ENCODE results near the gene CCDC149. TPM values are rescaled to one million over a fixed set of nuclear protein-coding genes. Genes with fewer than 3 reads are reported as not detected.

The CCDC149 gene
- total and polyA plus RNA-seq, 2 of the 4 experiments (the other 2 are of a cell fraction) = 6.7 to 7.0 TPM

- Histone ChIP-seq H3K4me1 (ENCODE audit: control insufficient read depth, insufficient read depth, low read length) (peaks cover 2% of the 10 kb centered on the region; the same call in 1 of the 2 replicates), H3K23ac (ENCODE audit: low read depth, low read length) (no peak overlapping the region), H4K5ac (ENCODE audit: low read depth, low read length) (no peak overlapping the region), H3K79me1 (ENCODE audit: low read depth in 1 of 2, low read length in 2 of 2) (no peaks in the 10 kb centered on the region), H2AK9ac (replicated peaks; ENCODE audit: low read depth, low read length, poor library complexity) (no peak overlapping the region), H2BK15ac (ENCODE audit: low read depth, low read length) (no peak overlapping the region), H3K9me3 (ENCODE audit: control insufficient read depth, insufficient read depth, low read length) (no peaks in the 10 kb centered on the region; the same call in 1 of the 2 replicates), H3K4me3 (ENCODE audit: insufficient read depth, low read depth, low read length) (no peak overlapping the region), H4K91ac (ENCODE audit: insufficient read depth, low read depth, low read length) (no peak overlapping the region), H3K4me2 (ENCODE audit: low read depth, low read length) (no peak overlapping the region), H4K20me1 (ENCODE audit: insufficient read depth, low read length) (no peaks in the 10 kb centered on the region), H3K18ac (ENCODE audit: low read depth, low read length) (no peak overlapping the region), H3K14ac (replicated peaks; ENCODE audit: low read depth, low read length) (no peak overlapping the region), H3K27ac (ENCODE audit: insufficient read depth, low read length) (no peak overlapping the region), H3K9me1 (ENCODE audit: insufficient read depth, low read length) (0 out of 2 replicates have a peak, but pooled peaks cover 4% of the 10 kb centered on the region), H2AFZ (replicated peaks; ENCODE audit: low read length, poor library complexity) (no peak overlapping the region), H2BK120ac (ENCODE audit: low read depth, low read length) (no peak overlapping the region), H2BK5ac (ENCODE audit: low read depth, low read length, poor library complexity, severe bottlenecking) (no peak overlapping the region), H3K56ac (ENCODE audit: extremely low read depth, insufficient read depth, low read length) (no peak overlapping the region), H3K27me3 (ENCODE audit: control insufficient read depth, insufficient read depth, low read length) (no peaks in the 10 kb centered on the region), H3K36me3 (ENCODE audit: control insufficient read depth, insufficient read depth, low read length) (peaks cover 5% of the 10 kb centered on the region; the same call in 1 of the 2 replicates), H4K8ac (ENCODE audit: low read depth in 2 of 2, low read length in 2 of 2) (no peak overlapping the region), H3K9ac (ENCODE audit: low read depth, low read length) (no peak overlapping the region), H3K4ac (ENCODE audit: low read depth, low read length) (no peak overlapping the region), H2AK5ac (ENCODE audit: low read depth, low read length) (no peak overlapping the region), H2BK20ac (ENCODE audit: low read depth, low read length) (no peak overlapping the region)
- CTCF ChIA-PET = no interaction called here
- in situ Hi-C loops (cut with MboI; ENCODE audit: low sequenced_read_pairs) (no loop called here), dilution Hi-C loops (cut with HindIII; ENCODE audit: low sequenced_read_pairs, unreplicated experiment) (no loop called here), intact Hi-C loops (cut with micrococcal nuclease) (no loop called here)
- no CpG with 5 or more reads among the region's 7 CpGs for WGBS, 2 experiments (ENCODE audit: extremely low coverage in 2 of 2, insufficient read length in 1 of 2)
- POLR2A ChIA-PET (ENCODE audit: unreplicated experiment) = no interaction called here
- BruUV-seq (replicated peaks) = no TSS peak
- DNase-seq (no peak), ATAC-seq (ENCODE audit: low read depth) (no peak)
- no peak for TF ChIP-seq MAFK (IDR thresholded peaks at IDR 0.05; ENCODE audit: low read depth, low read length)
- no peak for TF ChIP-seq FOS (IDR thresholded peaks at IDR 0.05; ENCODE audit: low read depth, low read length)
- no peak for TF ChIP-seq RCOR1 (IDR thresholded peaks at IDR 0.05; ENCODE audit: insufficient replicate concordance, low read length)
- TF ChIP-seq BHLHE40 (IDR thresholded peaks at IDR 0.05; ENCODE audit: low read depth, low read length) = no peak
- no peak for TF ChIP-seq MXI1 (IDR thresholded peaks at IDR 0.05; ENCODE audit: borderline replicate concordance, low read depth, low read length)
- no peak for TF ChIP-seq CEBPB (IDR thresholded peaks at IDR 0.05; ENCODE audit: low read depth, low read length)
- TF ChIP-seq USF2 (IDR thresholded peaks at IDR 0.05; ENCODE audit: low read depth, low read length) = no peak
- no peak for TF ChIP-seq RAD21 (IDR thresholded peaks at IDR 0.05; ENCODE audit: low read length)
- no peak for TF ChIP-seq ELK1 (IDR thresholded peaks at IDR 0.05; ENCODE audit: borderline replicate concordance, low read depth, low read length)
- TF ChIP-seq CTCF (conservative IDR thresholded peaks at IDR 0.05; ENCODE audit: low read depth, low read length) = no peak
- TF ChIP-seq RFX5 (IDR thresholded peaks at IDR 0.05; ENCODE audit: low read depth, low read length) = no peak
- no peak for TF ChIP-seq CHD1 (IDR thresholded peaks at IDR 0.05; ENCODE audit: low read depth, low read length)
- TF ChIP-seq NFE2L2 (IDR thresholded peaks at IDR 0.05; ENCODE audit: low read depth, low read length) = no peak
- no peak for TF ChIP-seq SMC3 (IDR thresholded peaks at IDR 0.05; ENCODE audit: low read depth, low read length)
- no peak for TF ChIP-seq POLR2A (IDR thresholded peaks at IDR 0.05; ENCODE audit: low read depth, low read length)
- no peak for TF ChIP-seq MAZ (IDR thresholded peaks at IDR 0.05; ENCODE audit: borderline replicate concordance, low read depth, low read length)
Measured at GRCh38 chr4:24837336-24837735, 75.5 kb downstream of the CCDC149 start.

Measured in IMR-90 (cell line).